Lower leg skin (tissue), 4 donors: Measurements from ENCODE around the gene CXCL8. TPM values are rescaled to one million over a fixed set of nuclear protein-coding genes. Genes with fewer than 3 reads are reported as not detected.

Experiments used
- DNase-seq, 2 donors: peaks; one replicate each; pipeline ENCODE4 v3.0.0-alpha.2; 2019; ENCODE audit warnings: low spot score in 2 of 2
- H3K4me3 ChIP-seq: fragments of 200-600 bp; sonication (generic); 2 replicates; pipeline ENCODE4 v1.5.1; 2017; ENCODE audit warnings: mild to moderate bottlenecking, low read depth; ENCODE audit not compliant: poor library complexity, severe bottlenecking
- CTCF ChIP-seq, 3 donors: fragments of 450-650 bp; IDR thresholded peaks; one replicate each; pipeline ENCODE4 v1.5.1; 2016; ENCODE audit warnings: antibody characterized with exemption in 3 of 3, mild to moderate bottlenecking in 3 of 3, moderate library complexity in 2 of 3
- POLR2A ChIP-seq, 2 donors: fragments of 450-650 bp; IDR thresholded peaks; one replicate each; pipeline ENCODE4 v1.6.1; 2016 to 2017; ENCODE audit warnings: antibody characterized with exemption in 2 of 2, mild to moderate bottlenecking in 1 of 2, moderate library complexity in 1 of 2
- WGBS, 2 donors: methylation state at CpG; one replicate each; pipeline ENCODE4 v1.1.5; 2018; 5-methylcytosine and 5-hydroxymethylcytosine counted together
- intact Hi-C: fragments of 100-400 bp; cut with DNase I; formaldehyde crosslinking; loops from one replicate; pipeline ENCODE4 v1.15.0; 2023; ENCODE audit warnings: low total_unique reads
- total RNA-seq, 4 donors: library from RNA; depleted of rRNA; stranded (reverse); fragments of >200 nt; gene quantifications; one replicate each; pipeline ENCODE4 v1.1.0, GENCODE V29; 2016

Gene CXCL8
- total RNA-seq, 4 donors from 2014 or later = 0.86 to 1.2 TPM; not detected in 2

GRCh38 chr4:73753215-73753614, 12.8 kb downstream of the CXCL8 start:
- DNase-seq = no peak
- intact Hi-C loops = no loop called here
- 79% methylated on average over 1 of the region's 1 CpG for WGBS, 2 donors
- no peak for TF ChIP-seq POLR2A (IDR thresholded peaks at IDR 0.05)
- TF ChIP-seq CTCF (IDR thresholded peaks at IDR 0.05) = no peak
- H3K4me3 ChIP-seq = no peak overlapping the region

- no peak for TF ChIP-seq POLR2A (IDR thresholded peaks at IDR 0.05)
- no peak for TF ChIP-seq CTCF (IDR thresholded peaks at IDR 0.05)
- H3K4me3 ChIP-seq = no peak overlapping the region
- DNase-seq = no peak
- intact Hi-C loops = no loop called here
These were observed 14.6 kb downstream of the CXCL8 start for GRCh38 chr4:73754934-73755333.

GRCh38 chr4:73759357-73759756, 19.0 kb downstream of the CXCL8 start:
- no peak for DNase-seq
- no peak overlapping the region for H3K4me3 ChIP-seq
- intact Hi-C loops = no loop called here
- WGBS, 2 donors = 59 to 60% methylated on average over 2 of the region's 2 CpGs
- TF ChIP-seq POLR2A (IDR thresholded peaks at IDR 0.05) (no peak), CTCF (IDR thresholded peaks at IDR 0.05) (no peak)

- intact Hi-C loops = no loop called here
- TF ChIP-seq CTCF (IDR thresholded peaks at IDR 0.05) = no peak
- DNase-seq = no peak
- no peak overlapping the region for H3K4me3 ChIP-seq
- whole genome bisulfite sequencing, 2 donors = 77 to 93% methylated on average over 1 of the region's 1 CpG
These were observed 21.5 kb downstream of the CXCL8 start for GRCh38 chr4:73761856-73762255.

- WGBS, 2 donors = 65 to 78% methylated on average over 7 of the region's 7 CpGs
- TF ChIP-seq CTCF (IDR thresholded peaks at IDR 0.05) = no peak
- TF ChIP-seq POLR2A (IDR thresholded peaks at IDR 0.05) = no peak
- intact Hi-C loops = no loop called here
- DNase-seq = no peak
- H3K4me3 ChIP-seq = no peak overlapping the region
These were observed 22.0 kb downstream of the CXCL8 start for GRCh38 chr4:73762409-73762808.

- intact Hi-C loops = no loop called here
- 87 to 93% methylated on average over 6 of the region's 6 CpGs for WGBS, 2 donors
- H3K4me3 ChIP-seq = no peak overlapping the region
- no peak for DNase-seq
- TF ChIP-seq CTCF (IDR thresholded peaks at IDR 0.05) = no peak
- TF ChIP-seq POLR2A (IDR thresholded peaks at IDR 0.05) = no peak
These were observed 23.5 kb downstream of the CXCL8 start for GRCh38 chr4:73763877-73764276.
